Epidermal melanocyte (primary cell): ENCODE results near the gene NT5M.

Experiments
- DNase-seq: peaks from one replicate; pipeline ENCODE4 v3.0.0; 2011; ENCODE audit warnings: low spot score; ENCODE audit not compliant: insufficient read length

The NT5M gene

GRCh38 chr17:17354560-17355349 is 51.6 kb downstream of the NT5M start:
- peak; percentile 73 for DNase-seq

DNA sequence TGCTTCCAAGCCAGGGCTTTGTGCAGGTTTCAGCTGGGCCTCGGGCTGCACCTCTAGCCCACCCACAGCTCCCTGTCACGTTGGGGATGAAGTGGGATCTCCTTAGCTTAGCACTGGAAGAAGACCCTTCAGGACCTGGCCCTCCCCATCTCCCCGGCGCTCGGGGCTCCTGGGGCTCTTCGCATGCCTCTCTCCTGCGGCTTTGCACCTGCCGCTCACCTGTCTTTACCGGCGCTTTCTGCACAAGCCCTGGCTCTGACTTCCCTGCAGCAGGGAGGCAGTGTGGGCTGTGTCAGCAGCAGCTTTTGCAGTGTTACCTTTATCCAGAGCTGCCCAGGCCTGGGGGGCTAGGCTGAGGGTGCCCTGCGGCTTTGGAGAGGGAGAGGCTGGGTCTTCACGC is 52.3 kb downstream of the NT5M start:
- no peak for DNase-seq

GRCh38 chr17:17356149-17356930 is 53.2 kb downstream of the NT5M start:
- DNase-seq = peak; percentile 85

DNA sequence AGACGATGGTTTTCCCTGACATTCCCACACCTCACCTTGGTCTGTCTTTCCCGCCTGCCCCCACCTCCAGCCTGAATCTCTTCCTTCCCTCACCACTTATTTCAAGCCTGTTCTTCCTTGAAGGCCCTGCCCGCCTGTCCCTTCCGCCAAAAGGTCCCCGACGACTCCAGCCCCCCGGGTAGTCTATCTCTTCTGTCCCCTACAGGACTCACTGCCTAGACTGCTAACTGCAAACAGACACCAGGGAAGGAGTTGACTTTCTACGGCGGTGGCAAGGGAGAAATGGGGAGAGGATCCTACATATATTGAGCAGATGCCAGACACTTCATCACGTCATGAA is 53.7 kb downstream of the NT5M start:
- DNase-seq = no peak

- no peak for DNase-seq
Observed at GRCh38 chr17:17358060-17358751, 55.0 kb downstream of the NT5M start.

DNA sequence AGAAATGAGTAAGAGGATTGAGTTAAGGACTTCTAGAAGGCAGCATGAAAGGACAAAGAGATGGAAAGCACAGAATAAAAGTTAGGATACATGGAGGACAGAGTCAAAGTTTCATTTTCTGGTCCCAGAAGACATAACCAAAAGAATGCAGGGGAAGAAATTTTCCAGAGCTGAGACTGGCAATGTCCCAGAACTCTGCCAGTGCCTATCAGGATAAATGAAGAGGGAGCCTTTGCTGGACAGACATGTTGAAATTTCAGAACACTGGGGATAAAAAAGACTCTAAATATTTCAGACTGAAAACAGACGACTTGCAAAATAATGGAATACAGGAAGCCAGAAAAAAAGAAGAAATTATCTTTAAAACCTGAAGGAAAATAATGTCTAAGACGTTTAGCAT is 55.7 kb downstream of the NT5M start:
- no peak for DNase-seq

DNA sequence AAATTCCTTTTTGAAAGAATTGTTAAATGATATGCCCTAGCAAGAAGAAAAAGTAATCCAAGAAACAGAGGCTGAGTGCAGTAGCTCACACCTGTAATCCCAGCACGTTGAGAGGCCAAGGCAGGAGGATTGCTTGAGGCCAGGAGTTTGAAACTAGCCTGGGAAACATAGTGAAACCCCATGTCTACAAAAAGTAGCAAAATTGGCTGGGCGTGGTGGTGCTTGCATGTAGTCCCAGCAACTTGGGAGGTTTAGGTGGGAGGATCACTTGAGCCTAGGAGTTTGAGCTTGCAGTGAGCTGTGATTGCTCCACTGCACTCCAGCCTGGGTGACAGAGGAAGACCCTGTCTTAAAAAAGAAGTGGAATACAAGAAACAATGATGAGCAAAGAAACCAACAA is 56.1 kb downstream of the NT5M start:
- DNase-seq = no peak

DNA sequence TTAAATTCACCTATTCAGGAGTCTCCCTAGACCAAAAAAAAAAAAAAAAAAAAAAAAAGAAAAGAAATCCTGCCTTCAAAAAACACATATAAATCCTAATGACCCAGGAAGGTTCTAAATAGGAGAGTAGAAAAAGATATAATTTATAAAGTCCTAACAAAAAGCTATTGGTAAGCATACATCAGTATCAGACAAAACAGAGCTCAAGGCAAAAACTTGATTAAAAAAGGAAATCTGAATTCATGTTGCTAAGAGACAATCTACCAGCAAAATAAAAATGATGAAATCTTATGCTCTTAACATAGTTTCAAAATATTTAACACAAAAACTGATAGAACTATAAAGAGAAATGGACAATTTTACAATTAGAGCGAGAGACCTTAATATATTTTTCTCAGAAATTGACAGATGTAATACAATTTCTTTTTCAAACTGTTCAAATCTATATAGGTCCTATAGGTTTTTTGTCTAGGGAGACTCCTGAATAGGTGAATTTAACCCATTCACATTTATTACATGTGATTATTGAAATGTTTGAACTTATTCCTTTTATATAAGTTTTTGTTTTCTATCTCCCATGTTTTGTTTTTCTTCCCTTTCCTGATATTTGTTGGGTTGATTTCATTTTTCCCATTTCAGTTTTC is 57.0 kb downstream of the NT5M start:
- DNase-seq = no peak

- DNase-seq = no peak
Observed at GRCh38 chr17:17361543-17361866, 58.3 kb downstream of the NT5M start.

DNA sequence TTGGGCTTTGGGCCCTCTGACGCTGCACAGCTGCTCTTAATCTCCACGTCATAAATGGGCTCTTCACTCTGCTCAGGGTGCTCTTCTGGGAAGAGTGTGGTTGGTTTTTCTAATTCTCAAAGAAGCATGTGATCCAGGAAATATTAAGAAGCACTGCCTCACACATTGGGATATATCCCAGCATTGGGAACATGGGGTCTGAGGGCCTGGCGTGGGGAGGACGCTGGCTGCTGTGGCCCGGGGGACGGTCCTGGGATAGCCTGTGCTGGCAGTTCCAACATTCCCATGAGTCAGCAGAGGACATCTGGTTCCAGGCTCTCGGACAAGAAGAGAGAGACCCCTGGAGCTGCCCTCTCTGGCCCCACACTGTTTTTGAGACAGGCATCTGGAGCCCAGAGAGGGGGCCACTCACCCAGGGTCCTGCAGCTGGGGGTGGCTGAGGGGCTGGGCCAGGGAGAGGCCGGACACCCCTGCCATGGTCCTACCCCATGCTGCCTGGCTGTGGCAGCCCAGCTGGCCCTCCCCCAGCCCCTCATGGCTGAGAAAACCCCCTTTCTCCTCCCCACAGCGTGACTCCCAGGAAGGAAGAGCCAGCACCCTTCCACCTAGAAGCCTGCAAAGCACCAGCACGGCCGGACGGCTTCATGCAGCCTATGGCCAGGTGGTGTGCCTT is 58.8 kb downstream of the NT5M start:
- no peak for DNase-seq

DNA sequence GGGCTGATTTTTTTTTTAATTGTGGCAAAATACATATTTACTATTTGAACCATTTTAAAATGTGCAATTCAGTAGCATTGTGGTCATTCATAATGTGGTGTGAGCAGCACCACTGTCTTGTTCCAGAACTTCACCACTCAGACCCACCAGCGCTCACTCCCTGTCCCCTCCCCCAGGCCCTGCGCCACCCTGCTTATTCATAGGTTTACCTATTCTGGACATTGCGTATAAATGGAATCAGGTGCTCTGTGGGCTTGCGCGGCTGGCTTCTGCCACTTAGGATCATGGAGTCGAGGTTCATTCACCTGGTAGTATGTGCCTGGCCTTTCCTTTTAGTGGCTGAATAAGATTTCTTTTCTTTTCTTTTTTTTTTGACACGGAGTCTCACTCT is 59.4 kb downstream of the NT5M start:
- no peak for DNase-seq

- no peak for DNase-seq
Observed at GRCh38 chr17:17363638-17364337, 60.6 kb downstream of the NT5M start.

- peak; percentile 32 for DNase-seq
Observed at GRCh38 chr17:17364338-17364667, 61.1 kb downstream of the NT5M start.

DNA sequence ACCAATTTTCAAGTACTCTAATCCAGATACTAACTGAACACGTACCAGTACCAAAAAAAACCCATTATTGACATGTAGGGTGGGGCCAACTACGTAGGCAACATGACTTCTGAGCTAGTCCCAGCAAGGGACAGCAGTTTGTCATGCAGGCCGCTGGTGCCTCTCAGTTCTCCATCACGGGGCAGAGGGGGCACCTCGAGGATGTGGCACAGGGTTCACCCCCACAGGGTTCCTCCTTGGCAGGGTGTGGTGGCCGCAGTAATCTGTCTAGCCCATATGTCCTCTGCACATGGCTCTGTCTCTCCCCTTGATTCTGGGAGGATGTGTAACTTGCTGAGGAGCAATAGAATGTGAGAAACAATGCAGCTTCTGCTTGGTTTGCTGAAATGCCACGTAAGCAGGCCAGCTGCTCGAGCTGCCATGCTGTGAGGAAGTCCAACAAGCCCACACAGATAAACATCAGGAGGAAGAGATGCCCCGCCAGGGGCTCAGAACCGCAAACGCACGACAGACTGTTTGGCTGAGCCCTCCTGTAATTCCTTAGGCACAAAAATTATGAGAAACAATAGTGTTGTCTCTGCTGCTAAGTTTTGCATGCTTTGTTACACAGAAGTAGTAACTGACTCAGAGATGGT is 62.4 kb downstream of the NT5M start:
- no peak for DNase-seq

DNA sequence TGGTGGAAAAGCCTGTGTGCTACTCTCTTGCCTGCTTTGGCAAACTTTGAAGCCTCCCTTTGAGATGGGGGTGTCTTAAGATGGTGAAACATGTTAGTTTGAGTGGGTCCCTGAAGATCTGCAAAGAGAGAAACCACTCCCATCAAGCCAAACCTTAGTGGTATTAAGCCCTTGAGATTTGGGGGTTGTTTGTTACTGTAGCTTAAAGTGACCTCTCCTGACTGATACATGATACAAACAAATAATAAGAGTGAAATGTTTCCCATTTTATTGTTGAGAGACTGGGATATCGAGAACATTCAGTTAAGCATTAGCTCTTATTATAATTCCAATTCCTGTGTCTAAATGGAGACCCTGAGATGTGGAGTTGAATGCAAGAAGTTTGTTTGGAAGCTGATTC is 63.1 kb downstream of the NT5M start:
- no peak for DNase-seq

DNA sequence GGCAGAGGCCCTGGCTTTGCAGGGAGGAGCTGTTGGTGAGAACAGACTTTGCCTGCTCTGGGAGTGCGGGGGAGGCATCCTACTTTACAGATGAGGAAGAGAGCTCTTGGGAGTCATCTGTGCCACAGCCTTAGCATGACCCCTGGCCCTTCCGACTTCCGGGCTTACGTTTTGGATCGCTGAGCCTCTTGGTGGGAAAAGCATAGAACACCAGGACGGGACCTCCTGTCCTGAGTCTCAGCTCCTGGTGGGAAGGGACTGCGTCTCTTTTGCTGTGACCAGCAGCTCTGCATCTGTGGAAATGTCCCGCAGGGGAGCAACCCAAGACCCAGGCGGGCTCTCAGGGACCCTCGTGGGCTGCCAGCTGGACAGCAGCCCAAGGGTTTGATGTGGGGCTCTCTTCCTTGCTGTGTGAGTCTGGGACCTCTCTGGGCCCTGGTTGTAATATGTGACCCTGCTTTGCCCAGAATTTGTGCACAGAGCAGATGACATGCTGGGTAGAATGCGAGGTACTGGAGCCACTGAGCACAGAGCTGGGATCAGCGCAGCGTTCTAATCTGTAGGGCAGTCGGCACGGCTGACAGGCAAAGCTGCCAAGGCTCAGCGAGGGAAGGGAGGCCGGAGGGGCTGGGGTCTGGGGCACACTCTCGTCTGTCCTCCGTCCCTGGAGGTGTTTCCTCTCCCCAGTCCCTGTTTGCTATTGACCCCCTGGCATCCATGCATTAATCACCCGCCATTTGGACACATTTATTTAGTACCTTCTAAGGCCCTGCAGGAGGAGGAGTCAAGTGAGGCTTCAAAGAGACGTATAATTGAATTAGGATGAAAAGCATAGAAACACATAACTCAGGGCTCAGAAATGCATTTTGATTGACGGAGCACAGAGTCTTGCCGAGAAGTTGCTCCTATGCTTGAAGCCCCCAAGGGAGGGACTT is 64.0 kb downstream of the NT5M start:
- DNase-seq = no peak

GRCh38 chr17:17367931-17368330 is 64.8 kb downstream of the NT5M start:
- no peak for DNase-seq

DNA sequence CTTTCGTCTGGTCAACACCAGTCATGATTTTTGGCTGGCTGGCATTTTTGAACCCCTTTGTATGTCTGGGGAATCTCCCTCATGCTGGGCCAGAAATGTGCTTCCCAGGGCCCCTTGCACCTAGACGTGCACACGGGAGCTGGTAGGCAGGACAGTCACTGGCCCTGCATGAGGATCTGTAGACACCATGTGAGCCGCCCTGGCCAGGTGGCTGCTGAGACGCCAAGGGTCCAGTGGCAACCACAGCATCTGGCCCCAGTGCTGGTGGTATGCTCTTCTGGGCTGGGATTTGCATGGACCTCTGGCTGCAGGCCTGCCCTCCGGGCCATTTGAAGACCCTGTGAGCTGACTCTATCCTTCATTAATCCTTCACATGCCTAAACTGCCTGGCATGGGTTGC is 67.5 kb downstream of the NT5M start:
- no peak for DNase-seq

GRCh38 chr17:17372856-17373520 is 69.8 kb downstream of the NT5M start:
- no peak for DNase-seq
